Skeletal muscle satellite cell (primary cell): ENCODE results near the gene PEX5L.

ENCODE experiments used
- H3K27me3 ChIP-seq: 2 replicates; pipeline ENCODE4 v1.7.0; 2013; ENCODE audit warnings: low read length; ENCODE audit not compliant: control insufficient read depth, insufficient read depth
- H3K36me3 ChIP-seq: 2 replicates; pipeline ENCODE4 v1.7.0; 2013; ENCODE audit warnings: mild to moderate bottlenecking, control low read depth, low read length; ENCODE audit not compliant: insufficient read depth
- H3K4me1 ChIP-seq: 2 replicates; pipeline ENCODE4 v1.7.0; 2013; ENCODE audit warnings: low read length; ENCODE audit not compliant: control insufficient read depth, insufficient read depth
- H3K4me2 ChIP-seq: 2 replicates; pipeline ENCODE4 v1.7.0; 2013; ENCODE audit warnings: mild to moderate bottlenecking, low read length
- H3K4me3 ChIP-seq: 2 replicates; pipeline ENCODE4 v1.7.0; 2013; ENCODE audit warnings: low read length
- H3K9ac ChIP-seq: 2 replicates; pipeline ENCODE4 v1.7.0; 2013; ENCODE audit warnings: mild to moderate bottlenecking, low read depth, low read length, moderate library complexity
- H3K9me3 ChIP-seq: replicated peaks from 2 replicates; pipeline ENCODE4 v1.7.0; 2013; ENCODE audit warnings: mild to moderate bottlenecking, control low read depth, low read length

PEX5L gene

GRCh38 chr3:179766416-179767133 is 270.2 kb downstream of the PEX5L start:
- Histone ChIP-seq H3K9ac (no peak overlapping the region), H3K4me1 (peaks cover 6% of the 10 kb centered on the region), H3K9me3 (no peaks in the 10 kb centered on the region), H3K36me3 (peaks cover 16% of the 10 kb centered on the region), H3K27me3 (no peaks in the 10 kb centered on the region), H3K4me3 (no peak overlapping the region), H3K4me2 (no peak overlapping the region)

GRCh38 chr3:179765396-179765795 is 271.3 kb downstream of the PEX5L start:
- H3K9ac ChIP-seq: no peak overlapping the region
- no peak overlapping the region for H3K4me2 ChIP-seq
- no peaks in the 10 kb centered on the region for H3K9me3 ChIP-seq
- no peak overlapping the region for H3K4me3 ChIP-seq
- peaks cover 6% of the 10 kb centered on the region for H3K4me1 ChIP-seq
- peaks cover 25% of the 10 kb centered on the region for H3K36me3 ChIP-seq
- no peaks in the 10 kb centered on the region for H3K27me3 ChIP-seq

- Histone ChIP-seq H3K36me3 (peaks cover 12% of the 10 kb centered on the region), H3K9me3 (no peaks in the 10 kb centered on the region), H3K4me1 (no peaks in the 10 kb centered on the region), H3K27me3 (no peaks in the 10 kb centered on the region), H3K9ac (no peak overlapping the region), H3K4me2 (no peak overlapping the region), H3K4me3 (no peak overlapping the region)
Observed at GRCh38 chr3:179760944-179761343, 275.8 kb downstream of the PEX5L start.

- Histone ChIP-seq H3K9ac (no peak overlapping the region), H3K4me1 (no peaks in the 10 kb centered on the region), H3K4me3 (no peak overlapping the region), H3K27me3 (no peaks in the 10 kb centered on the region), H3K9me3 (no peaks in the 10 kb centered on the region), H3K4me2 (no peak overlapping the region), H3K36me3 (peaks cover 13% of the 10 kb centered on the region)
Observed at GRCh38 chr3:179750720-179751328, 285.9 kb downstream of the PEX5L start.

GRCh38 chr3:179745716-179746115 is 291.0 kb downstream of the PEX5L start:
- H3K9me3 ChIP-seq: no peaks in the 10 kb centered on the region
- no peak overlapping the region for H3K4me3 ChIP-seq
- H3K27me3 ChIP-seq: no peaks in the 10 kb centered on the region
- no peaks in the 10 kb centered on the region for H3K4me1 ChIP-seq
- no peak overlapping the region for H3K4me2 ChIP-seq
- H3K36me3 ChIP-seq: peaks cover 19% of the 10 kb centered on the region
- no peak overlapping the region for H3K9ac ChIP-seq

GRCh38 chr3:179745079-179745478 is 291.7 kb downstream of the PEX5L start:
- H3K36me3 ChIP-seq: peaks cover 22% of the 10 kb centered on the region
- H3K4me1 ChIP-seq: no peaks in the 10 kb centered on the region
- no peak overlapping the region for H3K4me2 ChIP-seq
- H3K27me3 ChIP-seq: no peaks in the 10 kb centered on the region
- no peak overlapping the region for H3K9ac ChIP-seq
- H3K9me3 ChIP-seq: no peaks in the 10 kb centered on the region
- no peak overlapping the region for H3K4me3 ChIP-seq
